ENCODE data around the gene TSPAN14. TPM values are rescaled to one million over a fixed set of nuclear protein-coding genes. Genes with fewer than 3 reads are reported as not detected.

TSPAN14 gene
- total and polyA plus RNA-seq, 9 donors: 15.8 to 59.5 (median 45.3) TPM

GRCh38 chr10:80504158-80504811, 50.2 kb downstream of the TSPAN14 start:
- Histone ChIP-seq H3K27ac (ENCODE audit: low read length) (peak overlapping the region; percentile 55), H3K27me3 (ENCODE audit: control insufficient read depth, insufficient read depth, low read length) (no peaks in the 10 kb centered on the region), H3K36me3 (ENCODE audit: control insufficient read depth, insufficient read depth, low read length) (peaks cover 22% of the 10 kb centered on the region), H3K9me3 (replicated peaks; ENCODE audit: control insufficient read depth, low read depth, low read length) (no peaks in the 10 kb centered on the region), H3K4me3 (ENCODE audit: low read length) (no peak overlapping the region), H3K4me1 (ENCODE audit: control insufficient read depth, insufficient read depth, low read length) (peaks cover 68% of the 10 kb centered on the region)
- no peak for DNase-seq
- 88% methylated on average over 1 of the region's 7 CpGs for WGBS (ENCODE audit: insufficient coverage)

GRCh38 chr10:80504897-80505465, 50.9 kb downstream of the TSPAN14 start:
- 70% methylated on average over 4 of the region's 5 CpGs for WGBS (ENCODE audit: insufficient coverage)
- DNase-seq: no peak
- Histone ChIP-seq H3K36me3 (ENCODE audit: control insufficient read depth, insufficient read depth, low read length) (peaks cover 28% of the 10 kb centered on the region), H3K27me3 (ENCODE audit: control insufficient read depth, insufficient read depth, low read length) (no peaks in the 10 kb centered on the region), H3K27ac (ENCODE audit: low read length) (peak overlapping the region; percentile 67), H3K4me3 (ENCODE audit: low read length) (no peak overlapping the region), H3K4me1 (ENCODE audit: control insufficient read depth, insufficient read depth, low read length) (peaks cover 65% of the 10 kb centered on the region), H3K9me3 (replicated peaks; ENCODE audit: control insufficient read depth, low read depth, low read length) (no peaks in the 10 kb centered on the region)

GRCh38 chr10:80506189-80506575, 52.1 kb downstream of the TSPAN14 start:
- H3K4me1 ChIP-seq (ENCODE audit: control insufficient read depth, insufficient read depth, low read length): peaks cover 59% of the 10 kb centered on the region
- no peak overlapping the region for H3K27ac ChIP-seq (ENCODE audit: low read length)
- DNase-seq: no peak
- no peak overlapping the region for H3K4me3 ChIP-seq (ENCODE audit: low read length)
- H3K36me3 ChIP-seq (ENCODE audit: control insufficient read depth, insufficient read depth, low read length): peaks cover 34% of the 10 kb centered on the region
- no peaks in the 10 kb centered on the region for H3K27me3 ChIP-seq (ENCODE audit: control insufficient read depth, insufficient read depth, low read length)
- H3K9me3 ChIP-seq (replicated peaks; ENCODE audit: control insufficient read depth, low read depth, low read length): no peaks in the 10 kb centered on the region
- WGBS (ENCODE audit: insufficient coverage): no CpG with 5 or more reads among the region's 6 CpGs

- Histone ChIP-seq H3K36me3 (ENCODE audit: control insufficient read depth, insufficient read depth, low read length) (peaks cover 40% of the 10 kb centered on the region), H3K4me1 (ENCODE audit: control insufficient read depth, insufficient read depth, low read length) (peaks cover 54% of the 10 kb centered on the region), H3K4me3 (ENCODE audit: low read length) (no peak overlapping the region), H3K27ac (ENCODE audit: low read length) (peak overlapping the region; percentile 51), H3K9me3 (replicated peaks; ENCODE audit: control insufficient read depth, low read depth, low read length) (no peaks in the 10 kb centered on the region), H3K27me3 (ENCODE audit: control insufficient read depth, insufficient read depth, low read length) (no peaks in the 10 kb centered on the region)
- WGBS (ENCODE audit: insufficient coverage): 86% methylated on average over 12 of the region's 13 CpGs
- DNase-seq: no peak
These were observed 52.9 kb downstream of the TSPAN14 start for GRCh38 chr10:80506836-80507487.

- no peak for DNase-seq
- 92% methylated on average over 6 of the region's 8 CpGs for WGBS (ENCODE audit: insufficient coverage)
- H3K4me3 ChIP-seq (ENCODE audit: low read length): no peak overlapping the region
- peak overlapping the region; percentile 78 for H3K27ac ChIP-seq (ENCODE audit: low read length)
- no peaks in the 10 kb centered on the region for H3K27me3 ChIP-seq (ENCODE audit: control insufficient read depth, insufficient read depth, low read length)
- no peaks in the 10 kb centered on the region for H3K9me3 ChIP-seq (replicated peaks; ENCODE audit: control insufficient read depth, low read depth, low read length)
- H3K36me3 ChIP-seq (ENCODE audit: control insufficient read depth, insufficient read depth, low read length): peaks cover 60% of the 10 kb centered on the region
- peaks cover 41% of the 10 kb centered on the region for H3K4me1 ChIP-seq (ENCODE audit: control insufficient read depth, insufficient read depth, low read length)
These were observed 54.9 kb downstream of the TSPAN14 start for GRCh38 chr10:80509108-80509402.

- H3K9me3 ChIP-seq (replicated peaks; ENCODE audit: control insufficient read depth, low read depth, low read length): no peaks in the 10 kb centered on the region
- peaks cover 66% of the 10 kb centered on the region for H3K36me3 ChIP-seq (ENCODE audit: control insufficient read depth, insufficient read depth, low read length)
- H3K27ac ChIP-seq (ENCODE audit: low read length): peak overlapping the region; percentile 78
- H3K4me1 ChIP-seq (ENCODE audit: control insufficient read depth, insufficient read depth, low read length): peaks cover 36% of the 10 kb centered on the region
- H3K4me3 ChIP-seq (ENCODE audit: low read length): no peak overlapping the region
- WGBS (ENCODE audit: insufficient coverage): 72% methylated on average over 15 of the region's 18 CpGs
- no peaks in the 10 kb centered on the region for H3K27me3 ChIP-seq (ENCODE audit: control insufficient read depth, insufficient read depth, low read length)
- DNase-seq: no peak
These were observed 55.5 kb downstream of the TSPAN14 start for GRCh38 chr10:80509403-80510161.

- no peaks in the 10 kb centered on the region for H3K27me3 ChIP-seq (ENCODE audit: control insufficient read depth, insufficient read depth, low read length)
- no peak overlapping the region for H3K27ac ChIP-seq (ENCODE audit: low read length)
- 91% methylated on average over 6 of the region's 10 CpGs for WGBS (ENCODE audit: insufficient coverage)
- H3K4me1 ChIP-seq (ENCODE audit: control insufficient read depth, insufficient read depth, low read length): peaks cover 22% of the 10 kb centered on the region
- DNase-seq: no peak
- H3K9me3 ChIP-seq (replicated peaks; ENCODE audit: control insufficient read depth, low read depth, low read length): no peaks in the 10 kb centered on the region
- H3K4me3 ChIP-seq (ENCODE audit: low read length): no peak overlapping the region
- peaks cover 81% of the 10 kb centered on the region for H3K36me3 ChIP-seq (ENCODE audit: control insufficient read depth, insufficient read depth, low read length)
These were observed 58.0 kb downstream of the TSPAN14 start for GRCh38 chr10:80512031-80512526.

- Histone ChIP-seq H3K4me3 (ENCODE audit: low read length) (no peak overlapping the region), H3K27ac (ENCODE audit: low read length) (no peak overlapping the region), H3K27me3 (ENCODE audit: control insufficient read depth, insufficient read depth, low read length) (no peaks in the 10 kb centered on the region), H3K36me3 (ENCODE audit: control insufficient read depth, insufficient read depth, low read length) (peaks cover 87% of the 10 kb centered on the region), H3K9me3 (replicated peaks; ENCODE audit: control insufficient read depth, low read depth, low read length) (no peaks in the 10 kb centered on the region), H3K4me1 (ENCODE audit: control insufficient read depth, insufficient read depth, low read length) (peaks cover 17% of the 10 kb centered on the region)
- WGBS (ENCODE audit: insufficient coverage): 100% methylated on average over 1 of the region's 6 CpGs
- DNase-seq: no peak
These were observed 59.0 kb downstream of the TSPAN14 start for GRCh38 chr10:80513106-80513505.

GRCh38 chr10:80515511-80515910, 61.4 kb downstream of the TSPAN14 start:
- peaks cover 25% of the 10 kb centered on the region for H3K4me1 ChIP-seq (ENCODE audit: control insufficient read depth, insufficient read depth, low read length)
- no peaks in the 10 kb centered on the region for H3K9me3 ChIP-seq (replicated peaks; ENCODE audit: control insufficient read depth, low read depth, low read length)
- peaks cover 81% of the 10 kb centered on the region for H3K36me3 ChIP-seq (ENCODE audit: control insufficient read depth, insufficient read depth, low read length)
- H3K27me3 ChIP-seq (ENCODE audit: control insufficient read depth, insufficient read depth, low read length): no peaks in the 10 kb centered on the region
- no peak overlapping the region for H3K4me3 ChIP-seq (ENCODE audit: low read length)
- no CpG with 5 or more reads among the region's 5 CpGs for WGBS (ENCODE audit: insufficient coverage)
- no peak overlapping the region for H3K27ac ChIP-seq (ENCODE audit: low read length)
- no peak for DNase-seq

- no peak for DNase-seq
- 99% methylated on average over 8 of the region's 12 CpGs for WGBS (ENCODE audit: insufficient coverage)
- no peak overlapping the region for H3K27ac ChIP-seq (ENCODE audit: low read length)
These were observed 61.8 kb downstream of the TSPAN14 start for GRCh38 chr10:80515941-80516340.

More at GRCh38 chr10:80515941-80516340, 61.8 kb downstream of the TSPAN14 start:
- Histone ChIP-seq H3K36me3 (ENCODE audit: control insufficient read depth, insufficient read depth, low read length) (peaks cover 85% of the 10 kb centered on the region), H3K9me3 (replicated peaks; ENCODE audit: control insufficient read depth, low read depth, low read length) (no peaks in the 10 kb centered on the region), H3K4me3 (ENCODE audit: low read length) (no peak overlapping the region), H3K4me1 (ENCODE audit: control insufficient read depth, insufficient read depth, low read length) (peaks cover 30% of the 10 kb centered on the region), H3K27me3 (ENCODE audit: control insufficient read depth, insufficient read depth, low read length) (no peaks in the 10 kb centered on the region)

Measured in muscle of leg (tissue), 11 donors.